ENCODE measurements around the gene BUB1B. TPM values are rescaled to one million over a fixed set of nuclear protein-coding genes. Genes with fewer than 3 reads are reported as not detected.

BUB1B gene
- polyA plus RNA-seq, 1 donor from 2014 or later: 50.0 TPM

GRCh38 chr15:40240619-40241221 lies 79.9 kb downstream of the BUB1B start:
- H3K4me3 ChIP-seq (ENCODE audit: low read length): peak overlapping the region; percentile 71
- H3K9me3 ChIP-seq (ENCODE audit: low read length): no peaks in the 10 kb centered on the region
- peak overlapping the region; percentile 97 for H3K4me2 ChIP-seq (ENCODE audit: low read length)
- no peaks in the 10 kb centered on the region for H3K9me2 ChIP-seq (ENCODE audit: insufficient read depth, low read length)
- H3F3A ChIP-seq (ENCODE audit: insufficient read depth, low read length, poor library complexity, severe bottlenecking): no peaks in the 10 kb centered on the region
- TF ChIP-seq CTCF (IDR thresholded peaks at IDR 0.05; ENCODE audit: poor library complexity, severe bottlenecking) (no peak), TAF1 (IDR thresholded peaks at IDR 0.05; ENCODE audit: low read depth) (no peak), EP300 (conservative IDR thresholded peaks at IDR 0.05; ENCODE audit: poor library complexity, severe bottlenecking) (no peak), EZH2 (IDR thresholded peaks at IDR 0.05; ENCODE audit: borderline replicate concordance, insufficient read depth, low read length, poor library complexity, severe bottlenecking) (no peak), RAD21 (conservative IDR thresholded peaks at IDR 0.05) (no peak), MXI1 (conservative IDR thresholded peaks at IDR 0.05; ENCODE audit: poor library complexity, severe bottlenecking) (no peak), POLR2AphosphoS5 (IDR thresholded peaks at IDR 0.05) (no peak), SMC3 (conservative IDR thresholded peaks at IDR 0.05; ENCODE audit: poor library complexity) (no peak)
- TF ChIP-seq, protein P1, sequence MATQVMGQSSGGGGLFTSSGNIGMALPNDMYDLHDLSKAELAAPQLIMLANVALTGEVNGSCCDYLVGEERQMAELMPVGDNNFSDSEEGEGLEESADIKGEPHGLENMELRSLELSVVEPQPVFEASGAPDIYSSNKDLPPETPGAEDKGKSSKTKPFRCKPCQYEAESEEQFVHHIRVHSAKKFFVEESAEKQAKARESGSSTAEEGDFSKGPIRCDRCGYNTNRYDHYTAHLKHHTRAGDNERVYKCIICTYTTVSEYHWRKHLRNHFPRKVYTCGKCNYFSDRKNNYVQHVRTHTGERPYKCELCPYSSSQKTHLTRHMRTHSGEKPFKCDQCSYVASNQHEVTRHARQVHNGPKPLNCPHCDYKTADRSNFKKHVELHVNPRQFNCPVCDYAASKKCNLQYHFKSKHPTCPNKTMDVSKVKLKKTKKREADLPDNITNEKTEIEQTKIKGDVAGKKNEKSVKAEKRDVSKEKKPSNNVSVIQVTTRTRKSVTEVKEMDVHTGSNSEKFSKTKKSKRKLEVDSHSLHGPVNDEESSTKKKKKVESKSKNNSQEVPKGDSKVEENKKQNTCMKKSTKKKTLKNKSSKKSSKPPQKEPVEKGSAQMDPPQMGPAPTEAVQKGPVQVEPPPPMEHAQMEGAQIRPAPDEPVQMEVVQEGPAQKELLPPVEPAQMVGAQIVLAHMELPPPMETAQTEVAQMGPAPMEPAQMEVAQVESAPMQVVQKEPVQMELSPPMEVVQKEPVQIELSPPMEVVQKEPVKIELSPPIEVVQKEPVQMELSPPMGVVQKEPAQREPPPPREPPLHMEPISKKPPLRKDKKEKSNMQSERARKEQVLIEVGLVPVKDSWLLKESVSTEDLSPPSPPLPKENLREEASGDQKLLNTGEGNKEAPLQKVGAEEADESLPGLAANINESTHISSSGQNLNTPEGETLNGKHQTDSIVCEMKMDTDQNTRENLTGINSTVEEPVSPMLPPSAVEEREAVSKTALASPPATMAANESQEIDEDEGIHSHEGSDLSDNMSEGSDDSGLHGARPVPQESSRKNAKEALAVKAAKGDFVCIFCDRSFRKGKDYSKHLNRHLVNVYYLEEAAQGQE (IDR thresholded peaks at IDR 0.05; ENCODE audit: borderline replicate concordance): no peak
- no peaks in the 10 kb centered on the region for H3K27me3 ChIP-seq (ENCODE audit: insufficient read depth, low read depth, low read length)
- no peaks in the 10 kb centered on the region for H3K36me3 ChIP-seq (ENCODE audit: insufficient read depth, low read length)
- no peak overlapping the region for H2AFZ ChIP-seq (ENCODE audit: low read depth, low read length)
- no peaks in the 10 kb centered on the region for H4K20me1 ChIP-seq (ENCODE audit: insufficient read depth)
- no peak overlapping the region for H3K9ac ChIP-seq (ENCODE audit: low read length)
- no peak overlapping the region for H3K27ac ChIP-seq (ENCODE audit: low read length)
- no peaks in the 10 kb centered on the region for H3K79me2 ChIP-seq (replicated peaks; ENCODE audit: insufficient read depth, low read length)

DNA sequence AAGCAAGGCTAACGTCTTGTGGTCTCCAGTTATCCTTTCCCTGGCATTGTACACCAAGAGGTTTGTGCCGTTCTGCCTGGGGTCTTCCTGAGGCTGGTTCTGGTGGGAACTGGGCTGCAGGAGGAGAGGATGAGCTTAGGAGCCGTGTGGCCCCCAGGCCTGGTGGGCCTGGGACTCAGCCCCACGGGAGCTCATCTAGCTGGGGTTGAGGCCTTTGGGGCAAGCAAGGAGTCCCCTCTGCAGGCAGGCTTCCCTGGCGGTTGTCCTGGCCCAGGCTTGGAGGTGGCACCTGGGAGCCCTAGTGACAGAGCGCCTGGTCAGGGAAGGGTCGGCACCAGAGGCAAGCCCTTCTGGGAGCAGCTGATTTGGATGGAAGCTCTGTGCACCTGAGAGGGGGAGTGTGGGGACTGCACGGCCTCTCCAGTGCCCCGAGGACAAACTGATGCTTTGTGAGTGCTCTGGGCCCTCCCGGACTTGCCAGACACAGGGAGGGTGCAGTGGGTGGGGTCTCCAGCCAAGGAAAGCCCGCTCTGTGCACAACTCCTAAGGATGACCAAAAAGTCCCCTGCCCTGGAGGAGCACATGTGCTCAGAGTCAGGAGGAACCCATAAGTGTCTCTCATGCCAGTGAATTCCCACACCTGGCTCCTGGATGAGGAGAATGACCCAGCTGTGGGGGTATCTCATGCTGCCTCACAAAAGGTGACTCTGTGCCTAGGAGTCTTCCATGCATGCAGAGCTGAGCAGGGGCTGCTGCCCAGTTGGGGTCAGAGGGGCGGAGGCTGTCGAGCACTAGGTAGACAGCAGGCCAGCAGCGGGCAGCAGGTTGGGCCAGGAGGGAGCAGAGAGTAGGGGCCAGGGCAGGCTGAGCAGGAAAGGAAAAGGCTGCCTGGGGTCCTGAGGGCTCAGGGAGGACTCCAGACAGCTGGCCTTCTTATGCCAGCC lies 80.7 kb downstream of the BUB1B start:
- no peak overlapping the region for H3K27ac ChIP-seq (ENCODE audit: low read length)
- no peak overlapping the region for H3K9ac ChIP-seq (ENCODE audit: low read length)
- H3K36me3 ChIP-seq (ENCODE audit: insufficient read depth, low read length): no peaks in the 10 kb centered on the region
- H3F3A ChIP-seq (ENCODE audit: insufficient read depth, low read length, poor library complexity, severe bottlenecking): no peaks in the 10 kb centered on the region
- no peaks in the 10 kb centered on the region for H3K9me3 ChIP-seq (ENCODE audit: low read length)
- no peaks in the 10 kb centered on the region for H3K9me2 ChIP-seq (ENCODE audit: insufficient read depth, low read length)
- H3K27me3 ChIP-seq (ENCODE audit: insufficient read depth, low read depth, low read length): no peaks in the 10 kb centered on the region
- peak overlapping the region; percentile 71 for H3K4me3 ChIP-seq (ENCODE audit: low read length)
- H3K4me2 ChIP-seq (ENCODE audit: low read length): no peak overlapping the region
- no peak for TF ChIP-seq CTCF (IDR thresholded peaks at IDR 0.05; ENCODE audit: poor library complexity, severe bottlenecking)
- no peaks in the 10 kb centered on the region for H4K20me1 ChIP-seq (ENCODE audit: insufficient read depth)
- no peaks in the 10 kb centered on the region for H3K79me2 ChIP-seq (replicated peaks; ENCODE audit: insufficient read depth, low read length)
- no peak overlapping the region for H2AFZ ChIP-seq (ENCODE audit: low read depth, low read length)
